ENCODE measurements around the gene OVOL1.
"Not testable (repeated sequence)": the region's sequence is repeated elsewhere in the genome, so short reads cannot be mapped to it uniquely, and the experiment has no call there.

OVOL1 gene

DNA sequence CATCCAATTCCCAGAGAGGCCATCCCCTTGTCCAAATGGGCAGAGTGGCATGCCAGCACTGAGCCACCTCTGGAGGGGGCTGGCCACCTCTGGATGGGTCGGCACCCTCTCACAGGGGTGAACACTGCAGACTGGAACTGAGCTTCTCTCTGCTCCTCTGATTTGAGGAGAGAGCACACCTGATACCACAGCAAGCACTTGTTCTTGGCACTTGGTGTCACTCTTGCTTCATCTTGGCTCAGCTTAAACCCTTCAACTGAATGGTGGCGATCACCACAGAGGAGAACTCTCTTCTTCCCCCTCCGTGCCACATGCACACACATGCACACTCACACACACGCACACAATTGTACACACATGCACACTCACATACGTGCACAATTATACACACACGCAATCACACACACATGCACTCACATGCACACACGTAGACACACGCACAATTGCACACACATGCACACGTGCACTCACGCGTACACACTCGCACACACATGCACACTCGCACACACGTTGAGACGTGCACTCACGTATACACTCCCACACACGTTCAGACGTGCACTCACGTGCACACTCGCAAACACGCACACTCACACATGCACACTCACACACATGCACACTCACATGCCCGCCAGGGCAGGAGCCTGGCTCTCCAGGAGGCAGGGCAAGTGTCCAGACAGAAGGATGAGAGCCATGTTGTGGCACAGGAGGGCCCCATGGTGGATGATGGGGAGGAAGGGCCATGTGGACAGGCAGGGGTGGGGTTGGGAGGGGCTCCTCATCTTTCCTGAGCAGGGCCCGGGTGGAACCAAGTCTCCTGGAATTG, 23.4 kb downstream of the OVOL1 start:
- intact Hi-C loops (cut with DNase I) = no loop called here

DNA sequence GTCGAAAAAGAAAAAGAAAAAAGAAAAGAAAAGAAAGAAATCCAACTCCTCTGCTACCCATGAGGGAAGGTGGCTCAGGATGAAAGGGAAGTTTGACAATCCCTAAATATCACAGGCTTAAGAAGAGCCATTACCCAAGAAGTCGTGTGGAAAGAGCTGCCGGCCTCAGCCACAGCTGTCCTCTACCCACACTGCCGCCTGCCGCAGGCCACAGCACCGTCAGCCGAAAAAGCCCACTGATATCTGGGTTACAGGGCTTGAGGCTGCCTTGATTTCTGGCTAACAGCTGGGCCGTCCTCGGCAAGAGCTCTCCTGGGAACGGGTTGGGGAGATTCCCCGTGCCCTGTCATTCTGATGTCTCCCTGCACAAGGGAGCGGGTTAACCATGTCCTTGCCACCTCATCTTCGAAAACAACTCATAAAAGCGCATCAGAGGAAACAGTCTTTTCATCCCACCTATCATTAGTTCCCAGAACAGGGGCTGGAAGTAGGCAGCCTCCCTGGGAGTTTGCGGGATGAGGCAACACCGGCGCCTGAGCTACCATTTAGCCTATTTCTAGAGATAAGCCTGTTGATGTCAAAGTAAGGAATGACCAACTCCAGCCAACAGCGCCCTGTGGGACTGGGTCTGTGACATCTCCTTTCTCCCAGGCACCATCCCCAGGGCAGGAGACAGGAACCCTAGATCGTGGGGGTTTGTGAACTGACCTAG, 25.1 kb downstream of the OVOL1 start:
- intact Hi-C loops (cut with DNase I) = no loop called here

More for the DNA sequence above, 23.4 kb downstream of the OVOL1 start:
- DNase-seq = peak in 2 of 10 donors; percentile 38 to 75

DNA sequence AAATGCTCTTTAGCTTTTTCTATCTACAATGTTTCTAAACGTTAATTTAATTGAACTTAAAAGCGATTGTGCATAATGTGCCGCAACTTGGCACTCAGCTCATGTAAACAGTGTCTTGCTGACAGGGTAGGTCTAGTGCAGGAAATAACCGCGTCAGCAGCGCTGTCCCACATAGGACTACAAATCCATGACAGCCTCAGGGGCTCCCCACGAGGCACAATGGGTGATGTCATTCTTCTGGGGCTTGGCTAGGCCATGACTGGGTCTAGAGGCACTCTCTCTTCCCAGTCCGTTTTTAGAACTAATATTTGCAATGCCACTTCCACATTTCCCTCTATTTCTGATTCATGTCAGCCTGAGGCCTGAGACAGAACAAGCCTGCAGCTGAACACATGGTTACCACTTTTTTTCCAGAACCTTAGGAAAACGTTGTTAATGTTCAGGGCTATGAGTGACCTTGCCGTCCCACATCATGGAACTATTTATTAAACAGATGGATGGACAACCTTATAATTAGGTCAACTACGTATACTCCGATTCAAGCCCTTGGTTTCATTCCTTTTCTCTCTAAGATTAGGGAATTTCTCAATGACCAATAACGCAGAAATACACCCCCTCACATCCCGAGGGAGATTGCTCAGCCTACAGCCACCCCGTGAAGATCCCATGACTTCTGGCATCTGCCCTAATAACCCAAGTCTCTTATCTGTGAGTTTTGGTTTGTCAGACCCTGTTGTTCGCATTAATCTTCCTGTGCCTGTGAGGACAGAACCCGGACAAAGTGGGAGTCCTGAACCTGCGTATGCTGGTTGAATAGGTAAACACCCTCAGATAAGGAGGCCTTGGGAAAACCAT, 27.5 kb downstream of the OVOL1 start:
- intact Hi-C loops (cut with DNase I) = no loop called here
- DNase-seq = peak in 3 of 10 donors; percentile 26 to 78 (median 67)

More for the DNA sequence above, 25.1 kb downstream of the OVOL1 start:
- DNase-seq = peak in 1 of 10 donors; percentile 76

DNA sequence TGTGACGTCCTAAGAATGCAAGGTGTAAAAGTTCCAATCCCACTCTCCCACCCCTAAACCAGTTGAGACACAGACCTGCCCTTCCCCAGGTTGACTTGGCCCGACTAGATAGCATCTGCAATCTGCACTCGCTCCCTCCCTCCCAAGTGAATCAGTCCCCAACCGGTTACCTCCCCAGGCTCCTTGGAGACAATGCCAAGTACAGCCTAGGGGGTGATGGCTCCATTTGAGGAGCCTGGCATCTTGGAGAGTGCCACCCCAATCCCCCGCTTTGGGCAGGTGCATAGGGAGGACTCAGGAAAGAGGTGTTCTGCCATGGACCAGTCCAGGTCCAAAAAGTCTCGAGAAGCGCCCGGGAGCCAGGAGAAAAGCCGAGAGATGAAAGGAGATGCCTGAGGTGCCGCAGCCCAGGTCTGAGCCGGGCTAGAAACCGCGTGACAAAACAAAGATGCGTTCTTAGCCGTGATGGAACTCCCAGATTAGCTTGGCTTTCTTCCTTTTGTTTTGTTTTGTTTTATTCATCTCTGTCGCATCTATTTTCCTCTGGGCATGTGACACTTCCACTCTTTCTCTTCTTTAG, 28.2 kb downstream of the OVOL1 start:
- intact Hi-C loops (cut with DNase I) = no loop called here

DNA sequence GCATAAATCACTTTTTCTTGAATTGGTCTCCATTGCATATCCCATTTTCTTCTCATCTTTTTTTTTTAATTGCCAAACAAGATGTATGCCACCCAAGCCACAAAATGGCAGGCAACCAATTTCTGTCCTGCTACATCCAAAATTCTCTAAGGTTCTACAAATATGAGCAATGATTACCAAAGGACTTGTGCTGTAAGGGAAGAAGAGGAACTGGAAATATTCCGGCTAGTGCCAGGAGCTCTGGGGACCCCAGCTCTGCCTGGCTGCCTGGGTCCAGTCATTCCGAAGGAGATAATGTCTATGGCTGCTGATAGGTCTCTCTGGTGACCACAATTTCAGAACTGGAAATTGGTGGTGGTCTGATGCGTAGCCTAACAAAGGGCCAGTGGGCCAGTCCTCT, 29.8 kb downstream of the OVOL1 start:
- intact Hi-C loops (cut with DNase I) = no loop called here
- no peak for DNase-seq

More for the DNA sequence above, 28.2 kb downstream of the OVOL1 start:
- DNase-seq = peak in 2 of 10 donors; percentile 37 to 55

DNA sequence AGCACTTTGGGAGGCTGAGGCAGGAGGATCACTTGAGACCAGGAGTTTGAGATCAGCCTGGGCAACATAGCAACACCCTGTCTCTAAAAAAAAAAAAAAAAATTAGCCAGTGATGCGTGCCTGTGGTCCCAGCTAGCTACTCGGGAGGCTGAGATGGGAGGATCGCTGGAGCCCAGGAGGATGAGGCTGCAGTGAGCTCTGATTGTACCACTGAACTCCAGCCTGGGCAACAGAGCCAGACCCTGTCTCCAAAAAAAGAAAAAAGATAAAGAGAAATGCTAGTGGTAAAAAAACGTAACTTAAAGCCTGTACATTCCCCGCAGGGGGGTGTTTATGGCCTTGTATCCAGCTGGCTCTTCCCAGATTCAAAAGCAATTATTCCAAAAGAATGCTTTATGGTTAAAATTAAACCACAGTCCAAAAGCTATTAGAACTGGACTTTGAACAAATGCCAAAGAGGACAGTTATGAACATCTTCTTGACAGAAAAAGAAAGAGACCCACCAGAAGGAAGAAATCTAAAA, 30.5 kb downstream of the OVOL1 start:
- no peak for DNase-seq
- intact Hi-C loops (cut with DNase I) = no loop called here

DNA sequence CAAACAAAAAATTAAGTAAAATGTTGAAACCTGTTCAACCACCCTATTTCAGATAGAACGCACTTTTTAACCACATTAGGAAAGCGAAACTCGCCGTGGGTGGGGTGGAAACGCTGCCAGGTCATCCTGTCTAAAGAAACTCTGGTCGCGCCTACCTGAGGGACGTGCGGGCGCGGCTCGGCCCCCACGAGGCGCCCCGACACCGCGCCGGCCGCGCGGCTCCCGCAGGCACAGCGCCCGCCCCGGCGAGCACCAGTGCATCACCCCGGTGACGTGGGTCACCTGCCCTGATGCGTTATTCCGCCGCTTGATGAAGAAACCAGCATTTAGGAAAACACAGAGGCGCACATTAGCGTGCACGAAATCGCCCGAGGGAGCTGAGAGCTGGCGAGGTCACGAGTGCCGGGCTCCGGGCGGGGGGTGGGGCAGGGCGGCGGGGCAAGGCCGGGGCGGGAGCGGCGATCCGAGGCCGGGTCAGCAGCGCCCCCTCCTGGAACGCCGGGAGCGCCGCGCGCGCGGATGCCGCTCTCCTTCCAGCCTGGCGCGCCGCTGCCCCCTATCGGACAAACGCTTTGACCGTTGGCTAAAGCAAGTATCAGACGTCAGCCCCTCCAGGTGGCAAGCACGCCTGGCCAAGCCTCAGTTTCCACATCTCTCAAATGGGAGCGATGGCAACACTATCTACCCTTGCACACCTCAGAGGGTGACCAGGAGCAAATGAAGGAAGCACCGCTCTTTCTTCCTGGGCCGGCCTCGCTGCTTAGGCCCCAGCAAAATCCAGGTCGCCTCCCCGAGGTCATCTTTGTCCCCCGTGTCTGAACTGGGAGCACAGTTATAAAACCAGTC, 31.2 kb downstream of the OVOL1 start:
- DNase-seq = peak; percentile 84 to 99 (median 95)
- intact Hi-C loops (cut with DNase I) = loop anchor here (1.0 to 2.0 kb wide), 3 partner anchors 37 to 192 kb away; partner anchors contain the start of gene AP5B1

DNA sequence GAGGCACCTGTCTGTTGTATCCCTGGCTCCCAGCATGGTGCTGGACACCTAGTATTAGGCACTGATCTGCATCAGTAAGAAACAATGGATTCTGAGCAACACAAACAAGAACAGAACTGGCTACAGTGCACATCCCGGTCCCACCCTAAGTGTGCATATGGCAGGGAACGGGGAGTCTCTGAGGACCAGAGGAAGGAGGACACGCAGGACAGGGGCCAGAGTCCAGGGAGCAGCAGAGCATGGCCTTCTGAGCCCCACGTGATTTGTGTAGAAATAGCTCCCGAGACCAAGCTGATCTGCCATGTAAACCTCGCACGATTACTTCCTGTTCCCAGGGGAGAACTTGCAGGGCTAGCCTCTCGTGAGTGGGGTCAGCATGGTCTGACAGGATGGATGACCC, 34.2 kb downstream of the OVOL1 start:
- intact Hi-C loops (cut with DNase I) = no loop called here

DNA sequence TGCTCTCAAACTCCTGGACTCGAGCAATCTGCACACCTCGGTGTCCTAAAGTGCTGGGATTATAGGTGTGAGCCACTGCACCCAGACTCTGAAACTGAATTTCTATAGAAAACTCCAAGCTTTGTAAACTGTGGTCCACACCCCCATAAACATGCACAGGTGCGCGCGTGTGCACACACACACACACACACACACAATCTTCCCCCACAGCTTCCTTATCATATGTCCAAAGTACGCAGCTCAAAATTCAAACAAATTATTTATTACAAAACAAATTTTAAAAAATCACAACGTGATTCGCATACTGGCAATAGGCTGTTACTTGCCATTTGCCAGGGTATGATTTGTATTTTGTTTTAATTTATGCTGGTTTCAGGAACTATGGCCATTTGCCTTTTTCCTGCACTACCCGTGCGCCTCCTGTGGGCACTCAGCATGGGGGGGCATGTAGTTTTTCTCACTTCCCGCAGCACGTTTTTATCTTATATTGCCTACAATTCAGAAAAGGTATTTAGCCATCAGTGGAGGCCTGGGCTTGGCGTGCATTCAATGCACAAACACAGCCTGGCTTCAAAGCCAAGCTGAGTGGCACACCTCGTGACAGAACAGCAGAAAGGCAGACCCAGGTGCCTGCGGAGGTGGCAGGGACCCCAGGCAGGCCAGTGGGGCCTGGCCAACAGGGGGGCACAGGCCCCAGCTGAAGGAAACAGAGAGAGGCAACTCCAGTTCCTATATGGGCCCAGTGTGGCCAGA, 36.1 kb downstream of the OVOL1 start:
- peak in 1 of 10 donors; percentile 32 for DNase-seq
- intact Hi-C loops (cut with DNase I) = no loop called here

More for the DNA sequence above, 34.2 kb downstream of the OVOL1 start:
- DNase-seq = no peak

DNA sequence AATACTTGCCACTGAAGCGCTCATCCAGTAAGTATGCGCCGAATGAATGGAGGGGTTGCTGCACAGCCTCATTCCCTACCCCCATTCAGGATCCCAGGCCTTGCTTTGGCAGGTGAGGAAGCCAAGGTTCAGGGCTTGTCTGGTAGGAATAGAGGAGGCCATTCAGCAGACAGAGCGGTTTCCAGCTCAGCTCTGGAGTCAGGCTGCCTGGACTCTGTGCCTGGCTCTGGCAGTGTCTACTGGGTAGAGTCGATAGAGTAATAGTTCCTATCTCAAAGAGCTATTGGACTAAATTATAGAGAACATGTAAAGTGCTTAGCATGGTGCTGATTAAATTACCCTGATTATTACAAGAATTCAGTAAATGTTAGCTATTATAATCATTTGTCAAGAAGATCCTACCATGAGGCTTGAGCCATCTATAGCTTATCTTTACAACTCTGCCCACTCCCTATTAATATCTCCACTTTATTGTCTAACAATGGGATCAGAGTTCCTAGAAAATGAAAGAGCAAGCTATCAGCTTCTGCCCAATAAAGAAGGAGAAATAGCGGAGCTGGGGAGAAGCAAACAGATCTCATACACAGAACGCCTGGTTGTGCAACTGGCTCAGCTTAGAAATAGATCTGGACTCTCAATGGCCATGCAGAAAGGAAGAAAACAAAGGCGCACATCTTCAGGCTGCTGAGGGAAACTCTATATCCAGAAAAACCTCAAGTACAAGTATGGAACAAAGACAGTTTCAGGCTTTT, 40.3 kb downstream of the OVOL1 start:
- peak in 2 of 10 donors; percentile 7 to 9 for DNase-seq
- intact Hi-C loops (cut with DNase I) = no loop called here

DNA sequence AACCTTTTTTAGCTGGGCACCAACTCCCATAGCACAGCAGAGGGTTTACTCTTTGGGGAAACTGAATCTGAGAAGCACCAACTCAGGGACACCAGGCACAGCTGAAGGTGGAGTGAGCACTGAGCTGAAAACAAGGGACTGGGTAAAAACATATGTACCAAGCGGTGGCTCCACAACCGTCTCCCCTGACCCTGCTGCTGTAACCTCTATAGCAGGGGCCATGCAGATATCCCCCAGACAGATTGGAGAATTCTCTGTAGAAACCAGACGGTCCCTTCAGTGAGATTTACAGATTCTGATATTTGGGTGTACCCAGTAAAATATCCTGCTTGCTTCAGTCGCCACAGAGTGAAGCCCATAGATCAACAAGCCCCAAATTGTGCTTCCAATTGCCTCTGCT, 42.6 kb downstream of the OVOL1 start:
- peak in 1 of 10 donors; percentile 21 for DNase-seq
- intact Hi-C loops (cut with DNase I) = no loop called here

DNA sequence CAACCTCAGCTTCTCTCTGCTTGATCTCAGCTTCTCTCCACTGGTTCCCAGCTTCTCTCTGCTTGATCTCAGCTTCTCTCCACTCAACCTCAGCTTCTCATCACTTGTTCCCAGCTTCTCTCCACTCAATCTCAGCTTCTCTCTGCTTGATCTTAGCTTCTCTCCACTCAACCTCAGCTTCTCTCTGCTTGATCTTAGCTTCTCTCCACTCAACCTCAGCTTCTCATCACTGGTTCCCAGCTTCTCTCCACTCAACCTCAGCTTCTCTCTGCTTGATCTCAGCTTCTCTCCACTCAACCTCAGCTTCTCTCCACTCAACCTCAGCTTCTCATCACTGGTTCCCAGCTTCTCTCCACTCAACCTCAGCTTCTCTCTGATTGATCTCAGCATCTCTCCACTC, 45.4 kb downstream of the OVOL1 start:
- intact Hi-C loops (cut with DNase I) = not testable (repeated sequence)
- peak in 1 of 10 donors; percentile 2 for DNase-seq

DNA sequence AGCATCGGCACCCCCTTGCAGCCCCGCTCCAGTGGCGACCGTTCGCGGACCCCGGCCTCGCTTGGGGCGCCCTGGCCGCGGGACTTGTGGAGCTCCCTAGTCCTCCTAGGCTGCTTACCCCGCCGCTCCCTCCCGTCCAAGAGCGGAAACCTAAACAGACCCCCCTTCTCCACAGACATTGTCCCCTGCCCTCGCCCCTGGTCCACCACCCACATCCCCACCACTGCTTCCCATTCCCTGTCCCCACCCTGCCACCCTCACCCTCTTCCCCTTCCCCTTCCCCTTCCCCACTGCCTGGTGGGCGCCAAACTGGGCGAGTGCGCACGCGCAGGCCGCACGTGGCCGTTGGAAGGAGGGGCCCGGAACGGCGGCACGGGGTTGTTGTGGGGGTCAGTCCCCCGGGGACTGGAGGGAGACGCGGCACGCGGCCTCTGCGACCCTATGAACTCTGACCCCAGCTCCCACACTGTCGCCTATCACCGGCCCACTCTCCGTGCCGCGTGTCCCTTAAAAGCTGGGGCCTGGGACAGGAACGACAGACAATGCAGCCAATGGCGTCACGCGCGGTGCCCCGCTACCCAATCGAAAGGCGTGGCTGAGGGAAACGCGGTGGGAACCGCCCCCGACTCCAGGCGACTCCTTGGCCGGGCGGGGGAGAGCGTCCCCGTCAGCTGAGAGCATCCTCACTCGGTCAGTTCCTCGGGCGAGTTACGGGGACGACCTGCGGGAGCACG, 46.6 kb downstream of the OVOL1 start, which contains the start of gene SNX32:
Gene SNX32 (plus strand): TSS at position 667 of the 734 bp plus-strand sequence. CDS start 103 bp downstream, outside the sequence.
- intact Hi-C loops (cut with DNase I) = no loop called here
- peak; percentile 96 to 100 (median 98) for DNase-seq

DNA sequence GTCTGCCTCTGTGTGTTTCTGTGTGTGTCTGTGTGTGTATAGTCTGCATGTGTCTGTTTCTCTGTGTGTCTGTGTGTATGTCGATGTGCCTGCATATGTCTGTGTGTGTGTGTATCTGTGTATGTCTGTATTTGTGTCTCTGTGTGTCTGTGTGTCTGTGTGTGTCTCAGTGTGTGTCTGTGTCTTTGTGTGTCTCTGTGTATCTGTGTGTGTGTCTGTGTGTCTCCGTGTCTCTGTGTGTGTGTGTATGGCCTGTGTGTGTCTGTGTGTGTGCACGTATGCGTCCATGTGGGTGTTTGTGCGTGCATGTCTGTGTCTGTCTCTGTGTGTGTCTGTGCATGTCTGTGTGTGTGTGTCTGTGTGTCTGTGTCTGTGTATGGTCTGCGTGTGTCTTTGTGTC, 47.3 kb downstream of the OVOL1 start:
- intact Hi-C loops (cut with DNase I) = no loop called here
- DNase-seq = peak in 1 of 10 donors; percentile 68

DNA sequence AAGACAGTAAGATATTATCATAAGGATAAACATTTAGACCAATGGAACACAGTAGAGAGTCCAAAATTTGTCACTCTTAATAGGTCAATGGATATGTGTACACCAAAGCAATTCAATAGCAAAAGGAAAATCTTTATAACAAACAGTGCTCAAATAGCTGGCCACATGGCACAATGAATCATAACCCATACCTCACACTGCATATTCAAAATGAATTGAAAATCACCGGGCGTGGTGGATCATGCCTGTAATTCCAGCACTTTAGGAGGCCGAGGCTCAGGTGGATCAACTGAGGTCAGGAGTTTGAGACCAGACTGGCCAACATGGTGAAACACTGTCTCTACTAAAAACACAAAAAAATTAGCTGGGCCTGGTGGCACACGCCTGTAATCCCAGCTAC, 55.3 kb downstream of the OVOL1 start:
- intact Hi-C loops (cut with DNase I) = no loop called here
- no peak for DNase-seq

DNA sequence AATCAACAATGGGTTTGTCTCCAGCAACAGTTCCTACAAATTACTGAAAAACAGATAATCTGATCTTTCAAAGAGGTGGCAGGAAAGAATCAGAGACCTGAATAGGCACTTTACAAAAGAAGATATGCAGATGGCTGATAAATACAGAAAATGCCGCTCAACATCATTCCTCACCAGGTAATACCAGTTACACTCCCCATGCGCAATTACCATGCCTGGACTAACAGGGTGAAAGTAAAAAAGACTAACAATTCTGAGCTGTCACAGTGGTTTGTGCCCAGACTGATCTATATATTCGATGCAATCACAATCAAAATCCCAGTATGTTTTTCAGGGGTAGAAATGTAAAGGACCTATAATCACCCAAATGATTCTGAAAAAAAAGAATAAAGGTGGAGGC, 56.9 kb downstream of the OVOL1 start:
- intact Hi-C loops (cut with DNase I) = no loop called here
- DNase-seq = no peak
